ENCODE results near the gene ZNF506.

DNA sequence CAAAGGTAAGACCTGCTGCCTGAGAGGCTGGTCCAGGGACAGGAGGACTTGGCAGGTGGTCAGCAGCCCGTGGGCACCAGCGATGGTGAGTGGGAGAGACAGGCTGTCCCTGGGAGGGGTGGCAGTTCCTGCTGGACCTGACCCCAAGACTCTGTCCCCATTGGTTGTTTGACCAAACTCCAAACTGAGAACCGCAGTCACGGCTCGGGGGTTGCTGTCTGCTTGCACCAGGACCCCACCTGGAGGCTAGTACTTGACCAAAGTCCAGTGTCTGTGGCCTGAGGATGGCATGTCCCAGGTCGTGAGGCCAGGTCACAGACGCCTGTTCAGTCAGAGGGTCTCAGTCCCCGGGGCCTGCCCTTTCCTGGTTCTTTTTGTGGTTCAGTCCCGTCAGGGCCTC is 78.8 kb downstream of the ZNF506 start:
- TF ChIP-seq, protein P1, sequence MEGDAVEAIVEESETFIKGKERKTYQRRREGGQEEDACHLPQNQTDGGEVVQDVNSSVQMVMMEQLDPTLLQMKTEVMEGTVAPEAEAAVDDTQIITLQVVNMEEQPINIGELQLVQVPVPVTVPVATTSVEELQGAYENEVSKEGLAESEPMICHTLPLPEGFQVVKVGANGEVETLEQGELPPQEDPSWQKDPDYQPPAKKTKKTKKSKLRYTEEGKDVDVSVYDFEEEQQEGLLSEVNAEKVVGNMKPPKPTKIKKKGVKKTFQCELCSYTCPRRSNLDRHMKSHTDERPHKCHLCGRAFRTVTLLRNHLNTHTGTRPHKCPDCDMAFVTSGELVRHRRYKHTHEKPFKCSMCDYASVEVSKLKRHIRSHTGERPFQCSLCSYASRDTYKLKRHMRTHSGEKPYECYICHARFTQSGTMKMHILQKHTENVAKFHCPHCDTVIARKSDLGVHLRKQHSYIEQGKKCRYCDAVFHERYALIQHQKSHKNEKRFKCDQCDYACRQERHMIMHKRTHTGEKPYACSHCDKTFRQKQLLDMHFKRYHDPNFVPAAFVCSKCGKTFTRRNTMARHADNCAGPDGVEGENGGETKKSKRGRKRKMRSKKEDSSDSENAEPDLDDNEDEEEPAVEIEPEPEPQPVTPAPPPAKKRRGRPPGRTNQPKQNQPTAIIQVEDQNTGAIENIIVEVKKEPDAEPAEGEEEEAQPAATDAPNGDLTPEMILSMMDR (IDR thresholded peaks at IDR 0.05): no peak
- no peak for TF ChIP-seq POLR2A (IDR thresholded peaks at IDR 0.05)
